Osteoblast (primary cell): ENCODE data around the gene TKT. TPM values are rescaled to one million over a fixed set of nuclear protein-coding genes. Genes with fewer than 3 reads are reported as not detected.

Source experiments
- DNase-seq: peaks from one replicate; pipeline ENCODE4 v3.0.0; 2011; ENCODE audit warnings: low spot score, mixed read lengths; ENCODE audit not compliant: insufficient read length; ENCODE audit errors: missing footprints
- H2AFZ ChIP-seq: 2 replicates; pipeline ENCODE4 v1.6.0; 2011; ENCODE audit warnings: mild to moderate bottlenecking, low read length
- H3K27ac ChIP-seq: 2 replicates; pipeline ENCODE4 v1.5.1; 2011; ENCODE audit warnings: mild to moderate bottlenecking, low read depth, low read length, moderate library complexity
- H3K27me3 ChIP-seq: 2 replicates; pipeline ENCODE4 v1.6.0; 2012; ENCODE audit warnings: mild to moderate bottlenecking, control low read depth, inconsistent platforms, low read length, moderate library complexity; ENCODE audit not compliant: insufficient read depth
- H3K36me3 ChIP-seq: 2 replicates; pipeline ENCODE4 v1.5.1; 2011; ENCODE audit warnings: mild to moderate bottlenecking, low read length, control low read depth, moderate library complexity; ENCODE audit not compliant: insufficient read depth
- H3K4me1 ChIP-seq: 2 replicates; pipeline ENCODE4 v1.5.1; 2011; ENCODE audit warnings: mild to moderate bottlenecking, low read length, control low read depth, moderate library complexity; ENCODE audit not compliant: insufficient read depth
- H3K4me2 ChIP-seq: 2 replicates; pipeline ENCODE4 v1.6.0; 2011; ENCODE audit warnings: mild to moderate bottlenecking, low read length; ENCODE audit not compliant: insufficient read depth
- H3K4me3 ChIP-seq: fragments of 200-600 bp; sonication (generic); 3 replicates; pipeline ENCODE4 v1.5.1; 2012; ENCODE audit warnings: mild to moderate bottlenecking, low read length, inconsistent platforms; ENCODE audit not compliant: insufficient read depth
- H3K79me2 ChIP-seq: 2 replicates; pipeline ENCODE4 v1.6.0; 2012; ENCODE audit warnings: mild to moderate bottlenecking, low read length, control low read depth, inconsistent platforms; ENCODE audit not compliant: insufficient read depth
- H3K9me3 ChIP-seq: 2 replicates; pipeline ENCODE4 v1.5.1; 2011; ENCODE audit warnings: low read depth, low read length, control low read depth
- H4K20me1 ChIP-seq: 2 replicates; pipeline ENCODE4 v1.6.0; 2012; ENCODE audit warnings: mild to moderate bottlenecking, low read length, control low read depth; ENCODE audit not compliant: insufficient read depth
- total RNA-seq: library from RNA; depleted of rRNA; stranded (reverse); fragments of >200 nt; gene quantifications from 2 replicates; pipeline ENCODE4 v1.2.3, GENCODE V29; 2012
- TF ChIP-seq, protein P1 (sequence below): IDR thresholded peaks from 2 replicates; pipeline ENCODE4 v1.5.1; 2011; ENCODE audit warnings: mild to moderate bottlenecking, low read depth, low read length, moderate library complexity; ENCODE audit errors: extremely low read depth

The TKT gene
- total RNA-seq, 1 donor, result 453 TPM

DNA sequence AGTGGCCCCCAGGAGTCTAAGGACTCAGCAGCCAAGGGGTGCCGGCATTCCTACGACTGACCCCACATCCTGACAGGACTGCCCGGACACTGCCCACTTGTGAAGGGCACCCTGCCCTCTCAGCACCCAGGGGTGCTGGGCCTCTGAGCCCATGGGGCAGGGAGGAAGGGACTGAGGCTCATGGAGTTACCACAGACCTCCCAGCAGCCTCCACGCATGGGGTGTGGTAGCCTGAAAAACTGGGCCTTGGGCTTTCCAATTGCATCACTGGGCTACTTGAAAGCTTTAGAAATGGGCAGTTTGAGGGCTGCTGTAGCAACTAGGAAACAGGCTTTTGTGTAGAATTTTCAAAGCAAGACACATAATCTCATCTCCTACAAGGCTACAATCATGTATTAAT lies 13.2 kb downstream of the TKT start:
- H3K79me2 ChIP-seq, result peaks cover 91% of the 10 kb centered on the region
- H3K27me3 ChIP-seq, result no peaks in the 10 kb centered on the region
- peak overlapping the region; percentile 62 for H3K27ac ChIP-seq
- no peaks in the 10 kb centered on the region for H3K9me3 ChIP-seq
- peak; percentile 81 for DNase-seq
- no peak overlapping the region for H3K4me3 ChIP-seq
- peaks cover 51% of the 10 kb centered on the region for H3K36me3 ChIP-seq
- H3K4me1 ChIP-seq, result peaks cover 28% of the 10 kb centered on the region
- TF ChIP-seq, protein P1, sequence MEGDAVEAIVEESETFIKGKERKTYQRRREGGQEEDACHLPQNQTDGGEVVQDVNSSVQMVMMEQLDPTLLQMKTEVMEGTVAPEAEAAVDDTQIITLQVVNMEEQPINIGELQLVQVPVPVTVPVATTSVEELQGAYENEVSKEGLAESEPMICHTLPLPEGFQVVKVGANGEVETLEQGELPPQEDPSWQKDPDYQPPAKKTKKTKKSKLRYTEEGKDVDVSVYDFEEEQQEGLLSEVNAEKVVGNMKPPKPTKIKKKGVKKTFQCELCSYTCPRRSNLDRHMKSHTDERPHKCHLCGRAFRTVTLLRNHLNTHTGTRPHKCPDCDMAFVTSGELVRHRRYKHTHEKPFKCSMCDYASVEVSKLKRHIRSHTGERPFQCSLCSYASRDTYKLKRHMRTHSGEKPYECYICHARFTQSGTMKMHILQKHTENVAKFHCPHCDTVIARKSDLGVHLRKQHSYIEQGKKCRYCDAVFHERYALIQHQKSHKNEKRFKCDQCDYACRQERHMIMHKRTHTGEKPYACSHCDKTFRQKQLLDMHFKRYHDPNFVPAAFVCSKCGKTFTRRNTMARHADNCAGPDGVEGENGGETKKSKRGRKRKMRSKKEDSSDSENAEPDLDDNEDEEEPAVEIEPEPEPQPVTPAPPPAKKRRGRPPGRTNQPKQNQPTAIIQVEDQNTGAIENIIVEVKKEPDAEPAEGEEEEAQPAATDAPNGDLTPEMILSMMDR, result no peak
- H3K4me2 ChIP-seq, result no peak overlapping the region
- no peak overlapping the region for H2AFZ ChIP-seq
- peaks cover 55% of the 10 kb centered on the region for H4K20me1 ChIP-seq

DNA sequence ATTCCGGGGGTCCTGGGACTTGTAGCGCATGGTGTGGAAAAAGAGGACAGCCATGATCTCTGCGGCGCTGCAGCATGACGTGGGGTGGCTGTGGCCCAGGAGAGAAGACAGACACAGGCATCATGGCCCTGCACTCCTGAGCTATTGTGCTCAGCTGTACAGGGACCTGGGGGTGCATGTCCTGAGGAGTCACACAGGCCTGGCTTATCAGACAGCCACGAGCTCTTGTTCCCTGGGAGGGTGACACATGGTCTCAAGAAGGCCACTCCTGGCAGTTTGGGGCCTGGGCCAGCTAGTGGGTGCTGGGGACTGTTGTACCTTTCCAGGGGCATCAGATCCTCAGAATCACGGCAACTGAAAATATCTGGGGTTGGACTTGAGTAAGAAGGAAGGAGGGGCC lies 13.7 kb downstream of the TKT start:
- H3K4me3 ChIP-seq, result no peak overlapping the region
- peak; percentile 71 for DNase-seq
- no peaks in the 10 kb centered on the region for H3K9me3 ChIP-seq
- no peaks in the 10 kb centered on the region for H3K27me3 ChIP-seq
- peaks cover 33% of the 10 kb centered on the region for H3K4me1 ChIP-seq
- H3K36me3 ChIP-seq, result peaks cover 55% of the 10 kb centered on the region
- peaks cover 86% of the 10 kb centered on the region for H3K79me2 ChIP-seq
- H3K4me2 ChIP-seq, result no peak overlapping the region
- peaks cover 53% of the 10 kb centered on the region for H4K20me1 ChIP-seq
- peak overlapping the region; percentile 62 for H3K27ac ChIP-seq
- TF ChIP-seq, protein P1, result no peak
- H2AFZ ChIP-seq, result no peak overlapping the region

DNA sequence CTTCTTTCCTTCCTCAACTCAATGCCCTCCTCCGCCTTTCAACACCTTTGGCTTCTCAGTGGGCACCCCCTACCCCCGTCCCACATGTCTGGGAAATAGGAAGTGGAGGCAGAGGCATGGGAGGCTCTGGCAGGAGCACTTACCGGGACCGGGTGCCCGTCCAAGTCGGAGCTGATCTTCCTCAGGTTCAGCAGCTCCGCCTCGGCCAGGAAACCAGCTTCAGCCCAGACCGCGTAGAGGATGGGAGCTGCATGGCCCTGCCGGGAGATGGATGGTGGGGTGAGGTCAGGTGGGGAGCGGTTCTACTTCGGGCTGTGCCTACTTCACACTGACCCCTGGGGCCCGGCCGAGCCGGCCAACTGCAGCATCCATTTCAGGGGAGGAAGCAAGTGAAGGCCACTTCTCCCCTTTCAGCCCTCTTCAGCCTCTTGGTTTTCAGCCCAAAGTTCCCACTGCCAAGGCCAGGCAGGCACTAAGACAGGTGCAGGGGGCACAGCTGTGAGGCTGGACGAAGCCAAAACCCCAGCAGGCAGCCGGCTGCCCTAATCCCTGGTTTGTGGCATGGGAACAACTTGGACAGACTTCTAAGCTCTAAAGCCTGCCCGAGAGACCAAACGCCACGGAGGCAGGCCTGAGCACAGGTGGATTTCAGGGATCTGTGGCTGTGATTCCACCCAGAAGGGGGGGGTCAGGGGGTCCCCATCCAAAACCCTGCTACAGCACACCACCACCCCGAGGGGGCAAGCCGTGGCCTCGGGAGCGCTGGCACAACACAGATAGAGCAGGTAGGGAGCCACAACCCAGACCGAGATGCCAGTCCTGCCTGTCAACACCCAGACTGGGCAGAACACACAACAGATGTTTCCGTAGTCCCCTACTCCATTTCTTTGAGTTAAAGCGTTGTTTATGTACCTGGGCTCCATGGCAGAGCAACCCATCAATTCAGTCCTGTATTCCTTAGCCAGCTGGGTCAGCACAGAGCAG lies 14.5 kb downstream of the TKT start:
- Histone ChIP-seq H3K27me3 (no peaks in the 10 kb centered on the region), H3K4me1 (peaks cover 42% of the 10 kb centered on the region), H3K27ac (peak overlapping the region; percentile 62), H2AFZ (no peak overlapping the region), H3K9me3 (no peaks in the 10 kb centered on the region), H3K4me2 (no peak overlapping the region), H3K36me3 (peaks cover 64% of the 10 kb centered on the region), H3K4me3 (no peak overlapping the region), H4K20me1 (peaks cover 47% of the 10 kb centered on the region), H3K79me2 (peaks cover 84% of the 10 kb centered on the region)
- no peak for DNase-seq
- TF ChIP-seq, protein P1, result no peak

DNA sequence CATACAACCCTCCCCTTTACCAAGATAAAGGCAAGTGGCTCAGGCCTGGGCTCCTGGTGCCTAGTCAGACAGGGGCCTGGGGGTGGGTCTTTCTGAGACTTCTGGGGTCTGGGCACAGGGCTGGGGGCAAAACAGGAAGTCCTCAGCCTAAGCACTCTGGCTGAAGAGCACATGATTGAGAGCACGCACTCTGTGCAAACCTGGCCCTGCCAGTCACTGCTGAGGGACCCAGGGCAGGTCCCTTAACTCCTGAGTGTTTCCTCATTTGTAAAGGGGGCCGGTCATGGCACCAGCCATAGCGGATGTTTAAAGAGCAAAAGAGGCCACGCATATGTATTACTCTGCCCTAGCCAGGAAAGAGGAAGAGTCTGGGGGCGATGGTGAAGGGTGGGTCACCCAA lies 16.0 kb downstream of the TKT start:
- peaks cover 73% of the 10 kb centered on the region for H3K36me3 ChIP-seq
- no peaks in the 10 kb centered on the region for H3K9me3 ChIP-seq
- H4K20me1 ChIP-seq, result peaks cover 37% of the 10 kb centered on the region
- H2AFZ ChIP-seq, result no peak overlapping the region
- TF ChIP-seq, protein P1, result no peak
- H3K79me2 ChIP-seq, result peaks cover 83% of the 10 kb centered on the region
- H3K4me3 ChIP-seq, result no peak overlapping the region
- peak overlapping the region; percentile 87 for H3K27ac ChIP-seq
- H3K4me1 ChIP-seq, result peaks cover 49% of the 10 kb centered on the region
- DNase-seq, result no peak
- H3K27me3 ChIP-seq, result no peaks in the 10 kb centered on the region
- H3K4me2 ChIP-seq, result no peak overlapping the region
